Progenitor cell of endocrine pancreas (in vitro differentiated cells): ENCODE results near the gene GLMP. TPM values are rescaled to one million over a fixed set of nuclear protein-coding genes. Genes with fewer than 3 reads are reported as not detected.

Experiments
- DNase-seq: peaks from one replicate; pipeline ENCODE4 v3.0.0; 2021; ENCODE audit warnings: low spot score; ENCODE audit not compliant: unreplicated experiment
- H3K27ac Mint-ChIP-seq: 2 replicates; pipeline ENCODE4 v1.8.0; 2021; ENCODE audit warnings: mild to moderate bottlenecking, moderate library complexity, mixed read lengths
- H3K27me3 Mint-ChIP-seq: 2 replicates; pipeline ENCODE4 v1.8.0; 2021; ENCODE audit warnings: mixed read lengths
- H3K36me3 Mint-ChIP-seq: 2 replicates; pipeline ENCODE4 v1.8.0; 2022; ENCODE audit warnings: mixed read lengths; ENCODE audit not compliant: insufficient read depth
- H3K4me1 Mint-ChIP-seq: 2 replicates; pipeline ENCODE4 v1.8.0; 2021; ENCODE audit warnings: low read depth, mixed read lengths
- H3K4me3 Mint-ChIP-seq: 2 replicates; pipeline ENCODE4 v1.8.0; 2021; ENCODE audit warnings: low read depth, mild to moderate bottlenecking, moderate library complexity, mixed read lengths
- H3K9me3 Mint-ChIP-seq: 2 replicates; pipeline ENCODE4 v1.8.0; 2021; ENCODE audit warnings: low read depth, mixed read lengths
- CTCF ChIP-seq: fragments of 200-600 bp; sonication (generic); IDR thresholded peaks from one replicate; pipeline ENCODE4 v1.5.0; 2021; ENCODE audit warnings: antibody characterized with exemption, mild to moderate bottlenecking; ENCODE audit not compliant: unreplicated experiment
- total RNA-seq: library from RNA; stranded (reverse); gene quantifications from 2 replicates; pipeline ENCODE4 v1.2.1, GENCODE V29; 2021

Gene GLMP
- total RNA-seq, 1 donor from 2014 or later: 57.1 TPM

DNA sequence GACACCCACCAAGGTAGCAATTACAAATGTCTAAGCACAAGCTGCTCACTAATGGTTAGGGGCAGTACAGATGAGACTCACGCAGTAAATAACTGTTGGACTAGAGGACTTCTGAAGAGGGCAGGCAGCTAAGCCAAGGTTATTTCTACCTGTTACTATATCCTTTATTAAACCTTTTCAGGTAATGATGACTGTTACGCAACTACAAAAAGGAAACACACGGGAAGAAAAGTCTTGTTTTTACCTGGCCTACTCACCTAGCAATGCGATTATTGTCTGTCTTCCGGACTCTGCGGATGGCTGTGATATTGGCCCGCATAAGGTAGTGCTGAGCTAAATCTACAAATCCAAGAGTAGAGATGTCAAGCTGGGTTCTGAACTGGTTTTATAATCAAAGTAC is 21.4 kb upstream of the GLMP start:
- DNase-seq: no peak
- H3K9me3 Mint-ChIP-seq: no peaks in the 10 kb centered on the region
- H3K36me3 Mint-ChIP-seq: peaks cover 27% of the 10 kb centered on the region
- no peaks in the 10 kb centered on the region for H3K4me1 Mint-ChIP-seq
- H3K27ac Mint-ChIP-seq: no peak overlapping the region
- TF ChIP-seq CTCF: no peak
- H3K27me3 Mint-ChIP-seq: no peaks in the 10 kb centered on the region
- H3K4me3 Mint-ChIP-seq: no peak overlapping the region

DNA sequence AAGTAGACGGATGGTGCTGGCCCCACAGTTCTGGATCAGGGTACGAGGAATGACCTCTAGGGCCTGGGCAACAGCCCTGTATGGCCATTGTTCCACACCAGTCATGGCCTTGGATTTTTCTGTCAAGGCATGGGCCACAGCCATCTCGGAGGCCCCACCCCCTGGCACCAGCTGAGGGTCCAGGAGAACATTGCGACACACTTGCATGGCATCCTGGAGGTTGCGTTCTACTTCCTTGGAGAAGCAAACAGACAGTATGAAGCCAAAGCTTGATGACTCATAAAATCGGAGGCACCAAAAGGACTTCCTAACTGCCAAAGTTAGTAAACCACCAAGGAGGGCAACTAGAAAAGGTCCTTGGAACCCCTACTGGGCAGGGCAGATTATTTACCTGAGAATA is 15.5 kb upstream of the GLMP start:
- peaks cover 23% of the 10 kb centered on the region for H3K36me3 Mint-ChIP-seq
- no peak for TF ChIP-seq CTCF
- no peaks in the 10 kb centered on the region for H3K27me3 Mint-ChIP-seq
- no peak overlapping the region for H3K4me3 Mint-ChIP-seq
- no peaks in the 10 kb centered on the region for H3K4me1 Mint-ChIP-seq
- no peak overlapping the region for H3K27ac Mint-ChIP-seq
- H3K9me3 Mint-ChIP-seq: no peaks in the 10 kb centered on the region
- DNase-seq: no peak

DNA sequence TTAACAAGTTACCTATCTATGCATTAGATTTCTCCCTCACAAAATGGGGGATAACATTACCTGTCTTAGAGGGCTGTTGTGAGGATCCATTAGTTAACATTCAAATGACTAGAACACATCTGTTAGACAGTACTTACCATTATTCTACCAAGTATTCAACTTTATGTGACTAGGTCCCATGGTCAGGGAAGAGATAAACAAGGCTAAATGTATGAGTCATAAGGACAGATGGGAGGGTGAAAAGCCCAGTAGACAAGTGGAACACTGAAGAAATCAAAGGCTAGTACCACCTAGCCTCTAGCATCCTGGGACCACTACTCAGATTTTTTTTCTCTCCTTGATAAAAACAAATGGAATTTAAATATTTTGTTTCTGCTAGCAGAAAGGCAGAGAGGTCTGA is 12.6 kb upstream of the GLMP start:
- DNase-seq: no peak
- Mint-ChIP-seq H3K9me3 (no peaks in the 10 kb centered on the region), H3K4me3 (no peak overlapping the region), H3K27ac (peak overlapping the region; percentile 70), H3K27me3 (no peaks in the 10 kb centered on the region), H3K36me3 (peaks cover 17% of the 10 kb centered on the region), H3K4me1 (no peaks in the 10 kb centered on the region)
- TF ChIP-seq CTCF: no peak

- H3K36me3 Mint-ChIP-seq: peaks cover 13% of the 10 kb centered on the region
These were observed 9.7 kb upstream of the GLMP start for GRCh38 chr1:156305215-156305614.

DNA sequence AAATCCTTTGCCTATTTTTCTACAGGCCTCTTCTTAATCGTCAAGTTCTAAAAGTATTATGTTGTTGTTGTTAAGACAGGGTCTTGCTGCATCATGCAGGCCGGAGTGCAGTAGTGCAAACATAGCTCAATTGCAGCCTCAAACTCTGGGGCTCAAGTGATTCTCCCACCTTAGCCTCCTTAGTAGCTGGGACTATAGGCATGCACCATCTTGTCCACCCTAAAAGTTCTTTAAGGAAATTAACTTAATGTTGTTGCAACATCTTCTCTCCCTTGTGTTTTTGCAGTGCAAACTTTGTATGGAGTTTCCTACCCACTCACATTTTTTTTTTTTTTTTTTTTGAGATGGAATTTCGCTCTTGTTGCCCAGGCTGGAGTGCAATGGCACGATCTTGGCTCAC is 7.8 kb upstream of the GLMP start:
- H3K4me3 Mint-ChIP-seq: no peak overlapping the region
- no peak overlapping the region for H3K27ac Mint-ChIP-seq
- H3K9me3 Mint-ChIP-seq: no peaks in the 10 kb centered on the region
- peaks cover 8% of the 10 kb centered on the region for H3K36me3 Mint-ChIP-seq
- no peaks in the 10 kb centered on the region for H3K27me3 Mint-ChIP-seq
- DNase-seq: no peak
- no peak for TF ChIP-seq CTCF
- H3K4me1 Mint-ChIP-seq: no peaks in the 10 kb centered on the region

More at GRCh38 chr1:156305215-156305614, 9.7 kb upstream of the GLMP start:
- no peaks in the 10 kb centered on the region for H3K9me3 Mint-ChIP-seq
- H3K4me1 Mint-ChIP-seq: no peaks in the 10 kb centered on the region
- no peaks in the 10 kb centered on the region for H3K27me3 Mint-ChIP-seq
- peak overlapping the region; percentile 64 for H3K27ac Mint-ChIP-seq
- DNase-seq: no peak
- TF ChIP-seq CTCF: no peak
- H3K4me3 Mint-ChIP-seq: no peak overlapping the region
